GM18526 (cell line): Measurements from ENCODE around the gene TMEM59.

Source experiments
- POLR2A ChIP-seq: IDR thresholded peaks from 3 replicates; pipeline ENCODE4 v1.6.1; 2011; ENCODE audit not compliant: insufficient read length; ENCODE audit errors: extremely low read depth

The TMEM59 gene, protein sequence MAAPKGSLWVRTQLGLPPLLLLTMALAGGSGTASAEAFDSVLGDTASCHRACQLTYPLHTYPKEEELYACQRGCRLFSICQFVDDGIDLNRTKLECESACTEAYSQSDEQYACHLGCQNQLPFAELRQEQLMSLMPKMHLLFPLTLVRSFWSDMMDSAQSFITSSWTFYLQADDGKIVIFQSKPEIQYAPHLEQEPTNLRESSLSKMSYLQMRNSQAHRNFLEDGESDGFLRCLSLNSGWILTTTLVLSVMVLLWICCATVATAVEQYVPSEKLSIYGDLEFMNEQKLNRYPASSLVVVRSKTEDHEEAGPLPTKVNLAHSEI

DNA sequence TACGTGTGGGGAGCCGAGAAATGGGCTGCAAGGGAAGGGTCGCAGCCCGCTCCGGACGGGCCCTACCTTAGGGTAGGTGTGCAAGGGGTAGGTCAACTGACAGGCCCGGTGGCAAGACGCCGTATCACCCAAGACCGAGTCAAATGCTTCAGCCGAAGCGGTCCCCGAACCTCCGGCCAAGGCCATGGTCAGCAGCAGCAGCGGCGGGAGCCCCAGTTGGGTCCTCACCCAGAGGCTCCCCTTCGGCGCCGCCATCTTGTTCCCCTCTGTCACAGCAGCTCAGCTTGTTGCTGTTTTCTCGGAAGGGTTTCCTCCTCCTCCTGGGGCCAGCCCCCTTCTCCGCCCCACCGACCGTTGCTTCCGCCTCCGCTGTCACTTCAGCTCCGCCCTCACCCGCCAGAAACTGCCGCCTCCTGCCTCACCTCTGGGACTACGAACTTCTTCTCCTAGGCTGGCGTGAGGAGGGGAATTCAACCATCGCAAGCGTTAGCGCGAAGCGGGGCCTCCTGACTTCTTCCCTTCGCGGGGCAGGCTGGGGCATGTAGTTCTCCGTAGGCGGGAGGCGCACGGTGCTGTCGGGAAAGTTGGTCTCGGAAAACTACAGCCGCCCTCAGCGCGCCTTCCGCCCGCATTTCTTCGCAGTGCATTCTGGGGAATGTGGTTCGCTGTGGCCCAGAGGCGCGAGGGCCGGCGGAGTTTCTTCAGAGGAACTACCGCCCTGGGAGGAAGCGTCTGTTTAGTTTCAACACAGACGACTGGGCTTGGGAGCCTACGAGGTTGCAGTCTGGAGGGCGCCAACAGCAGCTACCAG lies at the start of gene TMEM59, which contains the start of gene TCEANC2:
Gene TMEM59, minus strand, starts transcription at position 271 of the 811 bp plus-strand sequence. Its CDS starts 16 bp downstream, at position 255.
Gene TCEANC2, plus strand, starts transcription at position 675 of the 811 bp plus-strand sequence. CDS start 815 bp downstream, outside the sequence.
- TF ChIP-seq POLR2A: peak; percentile 77

- TF ChIP-seq POLR2A: no peak
Measured at GRCh38 chr1:54100500-54100899, 47.5 kb upstream of the TMEM59 start.

DNA sequence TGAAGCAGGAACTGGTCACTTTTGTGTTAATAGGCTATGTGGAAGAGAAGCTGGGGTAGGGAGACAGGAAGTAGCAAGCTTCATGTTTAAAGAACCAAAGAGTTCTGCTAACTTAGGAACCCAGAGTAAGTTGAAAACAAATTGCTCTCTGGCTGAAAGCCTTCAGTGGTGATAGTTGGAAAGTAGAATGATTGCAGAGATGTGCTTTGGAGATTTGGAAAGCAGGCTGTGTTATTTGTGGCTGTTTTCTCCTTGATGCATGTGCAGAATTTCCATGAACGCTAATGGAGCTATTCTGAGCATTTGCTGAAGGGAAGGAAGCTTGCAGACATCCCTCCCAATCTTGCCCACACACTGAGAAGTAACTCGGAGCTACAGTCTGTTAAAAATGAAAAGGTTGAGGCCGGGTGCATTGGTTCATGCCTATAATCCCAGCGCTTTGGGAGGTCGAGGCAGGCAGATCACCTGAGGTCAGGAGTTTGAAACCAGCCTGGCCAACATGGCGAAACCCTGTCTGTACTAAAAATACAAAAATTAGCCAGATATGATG lies 46.1 kb upstream of the TMEM59 start:
- no peak for TF ChIP-seq POLR2A

DNA sequence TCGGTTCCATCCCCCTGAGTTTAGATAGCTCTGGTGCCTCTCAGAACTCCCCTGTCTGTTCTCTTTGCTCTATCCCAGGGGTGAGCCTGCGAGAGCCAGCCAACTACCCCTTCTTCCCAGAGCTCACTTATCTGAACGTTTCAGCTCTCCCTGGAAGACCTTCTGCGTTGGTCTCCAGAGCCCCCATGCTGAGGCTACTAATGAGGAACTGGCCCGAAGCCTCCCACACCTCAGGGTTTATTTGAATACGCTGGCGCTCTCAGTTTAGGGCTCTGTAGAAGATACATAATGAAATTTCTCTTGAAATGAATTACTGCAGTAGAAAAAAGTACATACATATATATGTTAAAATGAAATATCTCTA lies 43.9 kb upstream of the TMEM59 start:
- TF ChIP-seq POLR2A: no peak

DNA sequence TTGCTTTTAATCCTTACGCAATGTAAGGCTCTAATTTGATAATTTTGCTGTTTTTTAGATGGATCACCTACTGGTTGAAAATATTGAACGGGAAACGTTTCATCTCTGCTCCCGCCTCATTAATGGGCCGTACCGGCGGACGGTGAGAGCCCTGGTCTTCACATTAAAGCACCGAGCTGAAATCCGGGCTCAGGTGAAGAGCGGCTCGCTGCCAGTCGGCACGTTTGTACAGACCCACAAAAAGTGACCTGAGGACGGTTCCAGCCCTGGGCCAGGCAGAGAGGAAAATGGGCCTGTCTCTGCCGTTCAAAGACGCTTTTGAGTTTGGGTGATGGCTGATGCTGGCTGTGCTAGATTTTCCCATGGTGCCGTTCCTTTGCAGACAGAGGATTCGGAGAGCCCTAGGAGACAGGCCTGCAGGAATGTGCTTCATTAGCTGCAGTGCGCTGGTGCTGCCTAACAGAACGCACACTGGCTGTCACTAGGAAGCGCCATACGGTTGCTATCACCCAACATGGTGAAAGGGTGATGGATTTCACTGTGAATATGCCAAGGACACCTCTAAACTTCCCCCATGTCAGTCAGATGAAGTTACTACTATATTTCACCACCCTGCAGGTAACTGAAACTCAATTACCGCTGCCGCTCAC lies 43.3 kb upstream of the TMEM59 start:
- no peak for TF ChIP-seq POLR2A

- no peak for TF ChIP-seq POLR2A
Measured at GRCh38 chr1:54095546-54096226, 42.7 kb upstream of the TMEM59 start.

GRCh38 chr1:54094001-54094729 lies 41.2 kb upstream of the TMEM59 start:
- no peak for TF ChIP-seq POLR2A

GRCh38 chr1:54091666-54092065 lies 38.7 kb upstream of the TMEM59 start:
- no peak for TF ChIP-seq POLR2A

DNA sequence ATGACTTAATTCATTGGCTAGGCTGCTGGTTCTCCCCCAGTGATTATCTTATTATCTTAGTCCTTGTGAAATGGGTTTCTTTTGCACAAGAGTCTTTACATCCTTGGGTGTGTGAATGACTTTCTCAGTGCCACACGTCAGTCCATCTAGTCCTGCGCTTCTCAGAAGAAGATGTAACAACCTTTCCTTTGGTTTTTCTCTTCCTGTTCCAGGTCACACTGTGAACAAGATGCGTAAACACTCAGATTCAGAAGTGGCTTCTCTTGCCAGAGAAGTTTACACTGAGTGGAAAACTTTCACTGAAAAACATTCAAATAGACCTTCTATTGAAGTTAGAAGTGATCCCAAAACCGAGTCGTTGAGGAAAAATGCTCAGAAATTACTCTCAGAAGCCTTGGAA lies 35.4 kb upstream of the TMEM59 start:
- TF ChIP-seq POLR2A: no peak

- no peak for TF ChIP-seq POLR2A
Measured at GRCh38 chr1:54086754-54087153, 33.8 kb upstream of the TMEM59 start.

- no peak for TF ChIP-seq POLR2A
Measured at GRCh38 chr1:54084794-54085193, 31.8 kb upstream of the TMEM59 start.

GRCh38 chr1:54081306-54082270 lies 28.6 kb upstream of the TMEM59 start:
- TF ChIP-seq POLR2A: no peak

DNA sequence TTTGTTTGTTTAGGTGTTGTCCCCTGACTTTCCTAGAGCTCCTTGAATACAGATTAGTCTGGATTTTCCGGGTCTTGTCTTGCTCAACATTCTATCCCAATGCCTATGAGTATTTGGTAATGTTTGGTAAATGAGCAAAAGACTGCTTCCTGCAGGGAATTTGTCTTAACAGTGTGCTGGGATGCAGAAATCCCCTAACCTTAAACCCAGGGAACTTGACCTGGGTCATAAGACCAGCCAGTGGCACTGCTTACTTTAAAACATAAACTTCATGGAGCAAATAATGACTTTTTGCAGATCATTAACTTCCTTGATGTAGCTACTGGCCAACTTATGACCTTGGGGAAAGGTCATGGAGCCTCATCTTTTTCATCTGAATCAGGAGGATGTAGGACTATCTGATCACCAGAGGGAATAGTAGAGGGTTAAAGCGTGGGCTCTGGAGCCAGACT lies 27.6 kb upstream of the TMEM59 start:
- no peak for TF ChIP-seq POLR2A
